WERI-Rb-1 (cell line): Measurements from ENCODE around the gene DPEP1.

Source experiments
- DNase-seq: peaks from one replicate; pipeline ENCODE4 v3.0.0-alpha.2; 2020
- H3K27ac ChIP-seq: fragments of 250-450 bp; sonication (Bioruptor Pico); 2 replicates; pipeline ENCODE4 v1.5.1; 2020; ENCODE audit warnings: mild to moderate bottlenecking, moderate library complexity
- H3K27me3 ChIP-seq: fragments of 250-450 bp; sonication (Bioruptor Pico); 2 replicates; pipeline ENCODE4 v1.5.1; 2021; ENCODE audit warnings: mild to moderate bottlenecking, low read depth, moderate library complexity; ENCODE audit not compliant: insufficient read depth, severe bottlenecking
- H3K36me3 ChIP-seq: fragments of 250-450 bp; sonication (Bioruptor Pico); 2 replicates; pipeline ENCODE4 v1.5.1; 2020; ENCODE audit warnings: mild to moderate bottlenecking, moderate library complexity
- H3K4me3 ChIP-seq: 2 replicates; pipeline ENCODE4 v1.5.1; 2011; ENCODE audit warnings: low read depth, mild to moderate bottlenecking, control low read depth, low read length
- H3K9me3 ChIP-seq: fragments of 250-450 bp; sonication (Bioruptor Pico); 2 replicates; pipeline ENCODE4 v1.5.1; 2021; ENCODE audit warnings: mild to moderate bottlenecking, moderate library complexity; ENCODE audit not compliant: severe bottlenecking
- CTCF ChIP-seq: IDR thresholded peaks from 2 replicates; pipeline ENCODE4 v1.5.1; 2011; ENCODE audit warnings: low read depth, mild to moderate bottlenecking, control low read depth, inconsistent platforms, low read length

DPEP1 gene

GRCh38 chr16:89620406-89620841, 7.0 kb downstream of the DPEP1 start:
- no peak overlapping the region for H3K27ac ChIP-seq
- H3K27me3 ChIP-seq: no peaks in the 10 kb centered on the region
- no peaks in the 10 kb centered on the region for H3K9me3 ChIP-seq
- H3K36me3 ChIP-seq: no peaks in the 10 kb centered on the region
- TF ChIP-seq CTCF: no peak
- no peak for DNase-seq
- no peak overlapping the region for H3K4me3 ChIP-seq

GRCh38 chr16:89621136-89621697, 7.8 kb downstream of the DPEP1 start:
- DNase-seq: no peak
- Histone ChIP-seq H3K9me3 (no peaks in the 10 kb centered on the region), H3K27me3 (no peaks in the 10 kb centered on the region), H3K36me3 (no peaks in the 10 kb centered on the region), H3K27ac (no peak overlapping the region), H3K4me3 (no peak overlapping the region)
- TF ChIP-seq CTCF: no peak

GRCh38 chr16:89621698-89622409, 8.4 kb downstream of the DPEP1 start:
- no peaks in the 10 kb centered on the region for H3K36me3 ChIP-seq
- no peak for DNase-seq
- H3K4me3 ChIP-seq: no peak overlapping the region
- H3K27me3 ChIP-seq: no peaks in the 10 kb centered on the region
- no peak for TF ChIP-seq CTCF
- H3K9me3 ChIP-seq: no peaks in the 10 kb centered on the region
- H3K27ac ChIP-seq: no peak overlapping the region

GRCh38 chr16:89623511-89624261, 10.2 kb downstream of the DPEP1 start:
- H3K9me3 ChIP-seq: no peaks in the 10 kb centered on the region
- no peak overlapping the region for H3K27ac ChIP-seq
- DNase-seq: no peak
- H3K4me3 ChIP-seq: no peak overlapping the region
- TF ChIP-seq CTCF: no peak
- H3K27me3 ChIP-seq: no peaks in the 10 kb centered on the region
- no peaks in the 10 kb centered on the region for H3K36me3 ChIP-seq

- DNase-seq: no peak
- Histone ChIP-seq H3K27me3 (no peaks in the 10 kb centered on the region), H3K9me3 (no peaks in the 10 kb centered on the region), H3K4me3 (no peak overlapping the region), H3K27ac (no peak overlapping the region), H3K36me3 (no peaks in the 10 kb centered on the region)
- TF ChIP-seq CTCF: no peak
Measured at GRCh38 chr16:89624777-89625761, 11.6 kb downstream of the DPEP1 start.
